SK-N-SH (cell line): ENCODE results near the gene TIE1. TPM values are rescaled to one million over a fixed set of nuclear protein-coding genes. Genes with fewer than 3 reads are reported as not detected.

Experiments used
- CTCF ChIA-PET: fragments of 300-600, 350-600 bp; formaldehyde crosslinking; extraction: SDS; loops from one replicate; lab custom pipeline; 2021; lab: Yijun Ruan, JAX
- POLR2A ChIA-PET: fragments of 350-600 bp; sonication (Branson Sonifier 250); formaldehyde crosslinking; extraction: SDS; loops from one replicate; lab custom pipeline; 2020; ENCODE audit warnings: antibody characterized with exemption, inconsistent platforms; lab: Yijun Ruan, JAX
- DNase-seq: peaks from one replicate; pipeline ENCODE4 v3.0.0; 2012
- H2AFZ ChIP-seq: fragments of 200-600 bp; sonication (generic); 2 replicates; pipeline ENCODE4 v1.8.1; 2016; ENCODE audit warnings: antibody characterized with exemption, mild to moderate bottlenecking, low read depth
- H3F3A ChIP-seq: fragments of 200-600 bp; sonication (generic); replicated peaks from 2 replicates; pipeline ENCODE3; 2016; ENCODE audit warnings: antibody characterized with exemption, mild to moderate bottlenecking; ENCODE audit not compliant: insufficient read depth
- H3K27ac ChIP-seq, 2 experiments: fragments of 200-500 bp in 1 of 2; fragments of 200-600 bp in 1 of 2; sonication (Bioruptor generic) in 1 of 2; sonication (generic), shearing (Covaris generic) in 1 of 2; 2 replicates each; pipeline versions ENCODE4 v1.5.1 to v1.6.1; 2014 to 2016; ENCODE audit warnings: low read depth in 2 of 2, inconsistent platforms in 1 of 2, low read length in 1 of 2, mild to moderate bottlenecking in 1 of 2, mixed read lengths in 1 of 2
- H3K27me3 ChIP-seq: fragments of 200-600 bp; sonication (generic), shearing (Covaris generic); 2 replicates; pipeline ENCODE4 v1.6.1; 2016; ENCODE audit warnings: mixed run types; ENCODE audit not compliant: insufficient read depth
- H3K36me3 ChIP-seq, 2 experiments: fragments of 200-500 bp in 1 of 2; fragments of 200-600 bp in 1 of 2; sonication (Bioruptor generic) in 1 of 2; sonication (generic) in 1 of 2; replicated peaks in 1 of 2; 2 replicates each; pipeline versions ENCODE3 to v1.5.1; 2014 to 2016; ENCODE audit warnings: low read length in 1 of 2, mild to moderate bottlenecking in 1 of 2; ENCODE audit not compliant: insufficient read depth in 2 of 2, control insufficient read depth in 1 of 2
- H3K4me1 ChIP-seq, 2 experiments: fragments of 200-500 bp in 1 of 2; fragments of 200-600 bp in 1 of 2; sonication (Bioruptor generic) in 1 of 2; sonication (generic), shearing (Covaris generic) in 1 of 2; 2 replicates each; pipeline versions ENCODE4 v1.5.1 to v1.6.1; 2014 to 2016; ENCODE audit warnings: low read depth in 1 of 2, low read length in 1 of 2, mixed run types in 1 of 2; ENCODE audit not compliant: insufficient read depth in 2 of 2, control insufficient read depth in 1 of 2
- H3K4me2 ChIP-seq: fragments of 200-600 bp; sonication (generic), shearing (Covaris generic); 2 replicates; pipeline ENCODE4 v1.6.1; 2017; ENCODE audit warnings: mixed run types
- H3K4me3 ChIP-seq, 2 experiments: fragments of 200-500 bp in 1 of 2; fragments of 200-600 bp in 1 of 2; sonication (Bioruptor generic) in 1 of 2; sonication (generic), shearing (Covaris generic) in 1 of 2; 2 replicates each; pipeline versions ENCODE4 v1.5.1 to v1.8.1; 2014 to 2016; ENCODE audit warnings: low read depth in 2 of 2, inconsistent platforms in 1 of 2, low read length in 1 of 2, mild to moderate bottlenecking in 1 of 2, mixed read lengths in 1 of 2, moderate library complexity in 1 of 2
- H3K79me2 ChIP-seq: fragments of 200-600 bp; sonication (generic); 2 replicates; pipeline ENCODE4 v1.8.1; 2017; ENCODE audit warnings: mild to moderate bottlenecking; ENCODE audit not compliant: insufficient read depth
- H3K9ac ChIP-seq: fragments of 200-600 bp; sonication (generic); 2 replicates; pipeline ENCODE4 v1.6.1; 2017; ENCODE audit warnings: mixed run types
- H3K9me2 ChIP-seq: fragments of 200-600 bp; sonication (generic); 2 replicates; pipeline ENCODE4 v1.6.1; 2017; ENCODE audit warnings: mixed run types
- H3K9me3 ChIP-seq: fragments of 200-600 bp; sonication (generic); 2 replicates; pipeline ENCODE4 v1.6.1; 2017; ENCODE audit warnings: mixed run types, mild to moderate bottlenecking, moderate library complexity
- H4K20me1 ChIP-seq: fragments of 200-600 bp; sonication (generic); 2 replicates; pipeline ENCODE4 v1.6.1; 2017; ENCODE audit warnings: mild to moderate bottlenecking, mixed run types; ENCODE audit not compliant: insufficient read depth
- CHD2 ChIP-seq: fragments of 150-350 bp; IDR thresholded peaks from 2 replicates; pipeline ENCODE4 v1.6.1; 2018; ENCODE audit warnings: low read length; ENCODE audit not compliant: partially characterized antibody
- ELF1 ChIP-seq: IDR thresholded peaks from 2 replicates; pipeline ENCODE4 v1.4.0; 2012
- EP300 ChIP-seq, 2 experiments: IDR thresholded peaks; 2 replicates each; pipeline versions ENCODE4 v1.4.0 to v1.6.1; 2012; ENCODE audit warnings: borderline replicate concordance in 1 of 2, low read depth in 1 of 2, low read length in 1 of 2
- FOXJ3 ChIP-seq: sonication (generic); formaldehyde crosslinking; IDR thresholded peaks from 2 replicates; pipeline ENCODE4 v1.5.1; 2020; ENCODE audit warnings: mild to moderate bottlenecking, missing genetic modification reagents
- FOXM1 ChIP-seq: IDR thresholded peaks from 2 replicates; pipeline ENCODE4 v1.4.0; 2012; ENCODE audit warnings: low read depth, mild to moderate bottlenecking
- GABPA ChIP-seq: IDR thresholded peaks from 2 replicates; pipeline ENCODE4 v1.4.0; 2012; ENCODE audit warnings: low read depth, mild to moderate bottlenecking
- GATA2 ChIP-seq: sonication (generic); formaldehyde crosslinking; IDR thresholded peaks from 2 replicates; pipeline ENCODE4 v1.5.0; 2020; ENCODE audit warnings: mild to moderate bottlenecking, missing genetic modification reagents
- JUND ChIP-seq: IDR thresholded peaks from 2 replicates; pipeline ENCODE4 v1.4.0; 2012
- MEF2A ChIP-seq: IDR thresholded peaks from 2 replicates; pipeline ENCODE4 v1.4.0; 2012; ENCODE audit warnings: low read depth, borderline replicate concordance
- RAD21 ChIP-seq: IDR thresholded peaks from 2 replicates; pipeline ENCODE4 v1.6.1; 2012; ENCODE audit warnings: mild to moderate bottlenecking, low read length
- RCOR1 ChIP-seq: fragments of 150-350 bp; IDR thresholded peaks from 2 replicates; pipeline ENCODE4 v1.6.1; 2017; ENCODE audit warnings: antibody characterized with exemption, low read length
- RXRA ChIP-seq: IDR thresholded peaks from 2 replicates; pipeline ENCODE4 v1.4.0; 2012; ENCODE audit warnings: low read depth, mild to moderate bottlenecking, borderline replicate concordance
- SIN3A ChIP-seq: IDR thresholded peaks from 2 replicates; pipeline ENCODE4 v1.6.1; 2012; ENCODE audit warnings: low read depth, mild to moderate bottlenecking, low read length, moderate library complexity, borderline replicate concordance
- SMC3 ChIP-seq: IDR thresholded peaks from 2 replicates; pipeline ENCODE4 v1.6.1; 2012; ENCODE audit warnings: low read depth, low read length, improper control_type of control experiment
- TAF1 ChIP-seq: IDR thresholded peaks from 2 replicates; pipeline ENCODE4 v1.6.1; 2012; ENCODE audit warnings: low read depth, mild to moderate bottlenecking, low read length, moderate library complexity, borderline replicate concordance
- TCF12 ChIP-seq: IDR thresholded peaks from 2 replicates; pipeline ENCODE4 v1.4.0; 2012
- YY1 ChIP-seq: IDR thresholded peaks from 2 replicates; pipeline ENCODE4 v1.4.0; 2012; ENCODE audit warnings: low read depth, mild to moderate bottlenecking
- WGBS: methylation state at CpG from one replicate; pipeline ENCODE4 v1.1.6; 2017; ENCODE audit warnings: low lambda C conversion rate; 5-methylcytosine and 5-hydroxymethylcytosine counted together
- polyA plus RNA-seq, 3 experiments: library from polyadenylated mRNA; depleted of rRNA; stranded (reverse); fragments of >200 nt; gene quantifications; 2 replicates each; pipeline ENCODE4 v1.2.3, GENCODE V29; 2012
- TF ChIP-seq, protein P1 (sequence below): IDR thresholded peaks from 2 replicates; pipeline ENCODE4 v1.4.0; 2012; ENCODE audit warnings: low read depth, borderline replicate concordance
- TF ChIP-seq, protein P2 (sequence below): fragments of 150-350 bp; IDR thresholded peaks from 2 replicates; pipeline ENCODE4 v1.6.1; 2016; ENCODE audit warnings: mild to moderate bottlenecking, low read depth, low read length
- TF ChIP-seq, protein P3 (sequence below): IDR thresholded peaks from 2 replicates; pipeline ENCODE4 v1.4.0; 2012; ENCODE audit warnings: low read depth, borderline replicate concordance
- TF ChIP-seq, protein P4 (sequence below): IDR thresholded peaks from 2 replicates; pipeline ENCODE4 v1.4.0; 2012; ENCODE audit warnings: low read depth

Gene TIE1
- polyA plus RNA-seq, 1 of the 3 experiments (the other 2 are of a cell fraction), result 1.6 TPM

DNA sequence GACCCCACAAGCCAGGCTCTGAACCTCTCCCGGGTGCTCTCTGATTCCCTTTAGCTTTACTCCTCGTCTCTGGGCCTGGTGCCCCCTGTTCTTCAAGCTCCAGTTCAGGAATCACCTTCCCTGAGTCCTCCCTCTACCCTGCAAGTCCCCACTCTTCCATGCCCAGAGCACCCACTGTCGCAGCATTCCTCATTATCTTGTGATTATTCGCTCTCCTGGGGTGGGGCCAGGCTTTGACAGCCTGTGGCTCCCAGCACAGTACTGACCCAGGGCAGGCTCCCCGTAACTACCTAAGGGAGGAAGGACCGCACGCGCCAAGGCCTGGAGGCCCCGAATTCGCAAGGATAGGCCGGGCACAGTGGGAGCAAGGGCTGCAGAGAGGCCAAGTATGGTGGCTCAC is 14.7 kb upstream of the TIE1 start:
- Histone ChIP-seq H3K27ac (no peak overlapping the region), H2AFZ (no peak overlapping the region), H3K9me2 (no peaks in the 10 kb centered on the region), H3K4me3 (no peak overlapping the region), H3K9me3 (no peaks in the 10 kb centered on the region), H3K36me3 (no peaks in the 10 kb centered on the region), H3K27me3 (peaks cover 20% of the 10 kb centered on the region; the same call in 1 of the 2 replicates), H3K79me2 (no peaks in the 10 kb centered on the region), H3F3A (no peaks in the 10 kb centered on the region), H3K4me2 (no peak overlapping the region), H3K4me1 (no peaks in the 10 kb centered on the region; a peak in 1 of 4 replicates), H4K20me1 (no peaks in the 10 kb centered on the region), H3K9ac (no peak overlapping the region)
- WGBS, result 87% methylated on average over 11 of the region's 11 CpGs
- TF ChIP-seq ELF1 (no peak), TCF12 (no peak), JUND (no peak), EP300 (IDR thresholded peaks at IDR 0.05; ENCODE audit: borderline replicate concordance in 1 of 2, low read depth in 1 of 2, low read length in 1 of 2) (no peak), SMC3 (no peak), RXRA (no peak), FOXJ3 (no peak), SIN3A (no peak), MEF2A (no peak), FOXM1 (no peak), CHD2 (no peak), GATA2 (CRISPR knock-in tag) (no peak)
- TF ChIP-seq, protein P1, sequence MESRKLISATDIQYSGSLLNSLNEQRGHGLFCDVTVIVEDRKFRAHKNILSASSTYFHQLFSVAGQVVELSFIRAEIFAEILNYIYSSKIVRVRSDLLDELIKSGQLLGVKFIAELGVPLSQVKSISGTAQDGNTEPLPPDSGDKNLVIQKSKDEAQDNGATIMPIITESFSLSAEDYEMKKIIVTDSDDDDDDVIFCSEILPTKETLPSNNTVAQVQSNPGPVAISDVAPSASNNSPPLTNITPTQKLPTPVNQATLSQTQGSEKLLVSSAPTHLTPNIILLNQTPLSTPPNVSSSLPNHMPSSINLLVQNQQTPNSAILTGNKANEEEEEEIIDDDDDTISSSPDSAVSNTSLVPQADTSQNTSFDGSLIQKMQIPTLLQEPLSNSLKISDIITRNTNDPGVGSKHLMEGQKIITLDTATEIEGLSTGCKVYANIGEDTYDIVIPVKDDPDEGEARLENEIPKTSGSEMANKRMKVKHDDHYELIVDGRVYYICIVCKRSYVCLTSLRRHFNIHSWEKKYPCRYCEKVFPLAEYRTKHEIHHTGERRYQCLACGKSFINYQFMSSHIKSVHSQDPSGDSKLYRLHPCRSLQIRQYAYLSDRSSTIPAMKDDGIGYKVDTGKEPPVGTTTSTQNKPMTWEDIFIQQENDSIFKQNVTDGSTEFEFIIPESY, result no peak
- TF ChIP-seq, protein P2, sequence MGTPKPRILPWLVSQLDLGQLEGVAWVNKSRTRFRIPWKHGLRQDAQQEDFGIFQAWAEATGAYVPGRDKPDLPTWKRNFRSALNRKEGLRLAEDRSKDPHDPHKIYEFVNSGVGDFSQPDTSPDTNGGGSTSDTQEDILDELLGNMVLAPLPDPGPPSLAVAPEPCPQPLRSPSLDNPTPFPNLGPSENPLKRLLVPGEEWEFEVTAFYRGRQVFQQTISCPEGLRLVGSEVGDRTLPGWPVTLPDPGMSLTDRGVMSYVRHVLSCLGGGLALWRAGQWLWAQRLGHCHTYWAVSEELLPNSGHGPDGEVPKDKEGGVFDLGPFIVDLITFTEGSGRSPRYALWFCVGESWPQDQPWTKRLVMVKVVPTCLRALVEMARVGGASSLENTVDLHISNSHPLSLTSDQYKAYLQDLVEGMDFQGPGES, result no peak
- TF ChIP-seq, protein P3, sequence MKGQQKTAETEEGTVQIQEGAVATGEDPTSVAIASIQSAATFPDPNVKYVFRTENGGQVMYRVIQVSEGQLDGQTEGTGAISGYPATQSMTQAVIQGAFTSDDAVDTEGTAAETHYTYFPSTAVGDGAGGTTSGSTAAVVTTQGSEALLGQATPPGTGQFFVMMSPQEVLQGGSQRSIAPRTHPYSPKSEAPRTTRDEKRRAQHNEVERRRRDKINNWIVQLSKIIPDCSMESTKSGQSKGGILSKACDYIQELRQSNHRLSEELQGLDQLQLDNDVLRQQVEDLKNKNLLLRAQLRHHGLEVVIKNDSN, result no peak
- ChIA-PET CTCF (interaction anchor here (0.6 kb wide), 1 partner anchor 158 kb away, joined by 3 read pairs; no protein-coding TSS in a partner anchor), POLR2A (no interaction called here)
- no peak for DNase-seq

DNA sequence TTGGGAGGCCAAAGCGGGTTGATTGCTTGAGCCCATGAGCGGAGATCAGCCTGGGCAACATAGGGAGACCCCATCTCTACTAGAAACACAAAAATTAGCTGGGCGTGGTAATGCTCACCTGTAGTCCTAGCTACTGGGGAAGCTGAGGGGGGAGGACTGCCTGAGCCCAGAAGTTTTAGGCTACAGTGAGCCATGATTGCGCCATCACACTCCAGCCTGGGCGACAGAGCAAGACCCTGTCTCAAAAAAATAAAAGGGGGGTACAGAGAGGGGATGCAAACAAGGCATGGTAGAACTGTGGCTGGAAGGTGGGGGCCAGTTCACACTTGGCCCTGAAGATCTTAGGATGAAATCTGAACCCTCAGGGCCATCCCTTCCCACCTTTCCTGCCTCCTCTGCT is 14.2 kb upstream of the TIE1 start:
- POLR2A ChIA-PET, result no interaction called here
- Histone ChIP-seq H3K9me2 (no peaks in the 10 kb centered on the region), H4K20me1 (no peaks in the 10 kb centered on the region), H3K36me3 (no peaks in the 10 kb centered on the region), H3K9ac (no peak overlapping the region), H2AFZ (no peak overlapping the region), H3K4me2 (no peak overlapping the region), H3K27ac (no peak overlapping the region), H3K4me1 (no peaks in the 10 kb centered on the region; a peak in 1 of 4 replicates), H3K4me3 (no peak overlapping the region), H3K9me3 (no peaks in the 10 kb centered on the region), H3K27me3 (peaks cover 20% of the 10 kb centered on the region; the same call in 1 of the 2 replicates), H3F3A (no peaks in the 10 kb centered on the region), H3K79me2 (no peaks in the 10 kb centered on the region)
- CTCF ChIA-PET, result interaction anchor here (0.6 kb wide), 1 partner anchor 158 kb away, joined by 3 read pairs; no protein-coding TSS in a partner anchor
- WGBS, result 84% methylated on average over 5 of the region's 5 CpGs
- no peak for DNase-seq
- TF ChIP-seq, protein P3, result no peak
- TF ChIP-seq FOXJ3 (no peak), JUND (no peak), GABPA (no peak), SMC3 (no peak), RAD21 (no peak), RCOR1 (no peak), YY1 (no peak), MEF2A (no peak), TCF12 (no peak), TAF1 (no peak)
- TF ChIP-seq, protein P4, sequence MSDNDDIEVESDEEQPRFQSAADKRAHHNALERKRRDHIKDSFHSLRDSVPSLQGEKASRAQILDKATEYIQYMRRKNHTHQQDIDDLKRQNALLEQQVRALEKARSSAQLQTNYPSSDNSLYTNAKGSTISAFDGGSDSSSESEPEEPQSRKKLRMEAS, result no peak
- TF ChIP-seq, protein P1, result no peak
